ENCODE data around the gene CKS1B. TPM values are rescaled to one million over a fixed set of nuclear protein-coding genes. Genes with fewer than 3 reads are reported as not detected.

CKS1B gene
- total RNA-seq, 1 donor from 2014 or later, result 28.5 TPM

GRCh38 chr1:155005076-155006011 is 30.9 kb downstream of the CKS1B start:
- peak; percentile 86 for DNase-seq
- ATAC-seq, result peak in 1 of 2 donors; percentile 19
- intact Hi-C loops (cut with DNase I), result no loop called here

GRCh38 chr1:155006601-155007101 is 32.2 kb downstream of the CKS1B start:
- Histone ChIP-seq H3K27me3 (ENCODE audit: low read depth) (no peaks in the 10 kb centered on the region), H3K4me3 (peak overlapping the region; percentile 97), H3K9me3 (no peaks in the 10 kb centered on the region), H3K36me3 (no peaks in the 10 kb centered on the region), H3K27ac (peak overlapping the region; percentile 91), H3K4me1 (peaks cover 74% of the 10 kb centered on the region)
- intact Hi-C loops (cut with DNase I), result no loop called here
- no peak for TF ChIP-seq CTCF (IDR thresholded peaks at IDR 0.05)
- DNase-seq (no peak), ATAC-seq (no peak)

More at GRCh38 chr1:155005076-155006011, 30.9 kb downstream of the CKS1B start:
- Histone ChIP-seq H3K4me3 (peak overlapping the region; percentile 97), H3K4me1 (peaks cover 61% of the 10 kb centered on the region), H3K36me3 (no peaks in the 10 kb centered on the region), H3K27ac (peak overlapping the region; percentile 91), H3K9me3 (no peaks in the 10 kb centered on the region), H3K27me3 (ENCODE audit: low read depth) (no peaks in the 10 kb centered on the region)
- no peak for TF ChIP-seq CTCF (IDR thresholded peaks at IDR 0.05)

- intact Hi-C loops (cut with DNase I), result no loop called here
- no peaks in the 10 kb centered on the region for H3K9me3 ChIP-seq
- peaks cover 81% of the 10 kb centered on the region for H3K4me1 ChIP-seq
- H3K36me3 ChIP-seq, result no peaks in the 10 kb centered on the region
- no peaks in the 10 kb centered on the region for H3K27me3 ChIP-seq (ENCODE audit: low read depth)
- peak overlapping the region; percentile 76 for H3K27ac ChIP-seq
- ATAC-seq (no peak), DNase-seq (no peak)
- no peak for TF ChIP-seq CTCF (IDR thresholded peaks at IDR 0.05)
- H3K4me3 ChIP-seq, result peak overlapping the region; percentile 49
Measured at GRCh38 chr1:155007251-155007828, 32.9 kb downstream of the CKS1B start.

DNA sequence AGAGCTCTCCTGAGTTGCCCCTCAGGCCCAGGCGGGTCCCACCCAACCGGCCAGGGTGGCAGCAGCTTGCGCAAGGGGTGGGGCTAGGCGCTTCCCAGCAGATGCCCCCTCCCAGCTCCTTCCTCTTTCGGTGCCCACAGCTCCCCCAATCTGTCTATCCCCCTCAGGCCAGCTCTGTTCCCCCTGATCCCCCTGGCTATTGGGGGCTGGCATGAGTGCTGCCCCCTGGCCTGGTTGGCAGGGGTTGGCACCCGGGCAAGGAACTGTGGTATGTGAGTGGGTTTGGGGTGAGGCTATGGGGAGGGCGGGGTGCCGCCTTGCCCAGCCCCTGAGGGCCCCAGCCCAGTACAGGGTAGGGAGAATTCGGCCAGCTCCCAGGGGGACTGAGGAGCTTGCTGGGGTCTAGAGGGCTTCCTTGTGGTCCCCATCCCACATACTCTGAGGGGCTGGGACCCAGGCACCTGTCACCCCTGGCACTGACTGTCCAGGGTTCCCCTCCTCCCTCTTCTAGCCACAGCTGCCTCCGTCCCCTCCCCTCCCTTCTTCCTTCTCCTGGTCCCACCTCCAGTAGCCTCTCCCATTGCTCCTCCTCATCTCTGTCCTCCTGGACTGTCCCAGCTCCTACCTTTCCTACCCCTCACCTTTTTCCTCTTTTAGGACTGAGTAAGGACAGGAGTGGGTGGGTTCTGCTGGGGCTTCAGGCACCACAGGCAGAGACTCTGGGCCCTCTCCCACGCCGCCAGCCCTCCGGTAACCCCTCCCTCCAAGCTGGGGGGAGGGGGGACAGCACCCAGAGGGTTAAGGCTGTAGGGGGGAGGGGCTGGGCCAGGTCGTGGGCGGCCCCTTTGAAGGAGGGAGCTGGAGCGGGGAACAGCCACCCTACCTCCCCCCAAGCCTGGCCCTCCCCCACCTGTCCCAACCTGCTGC is 33.8 kb downstream of the CKS1B start:
- intact Hi-C loops (cut with DNase I), result no loop called here
- peak overlapping the region; percentile 49 for H3K4me3 ChIP-seq
- H3K27ac ChIP-seq, result peak overlapping the region; percentile 76
- ATAC-seq (peak; percentile 5 to 20), DNase-seq (no peak)
- no peaks in the 10 kb centered on the region for H3K27me3 ChIP-seq (ENCODE audit: low read depth)
- H3K9me3 ChIP-seq, result no peaks in the 10 kb centered on the region
- no peak for TF ChIP-seq CTCF (IDR thresholded peaks at IDR 0.05)
- H3K4me1 ChIP-seq, result peaks cover 91% of the 10 kb centered on the region
- H3K36me3 ChIP-seq, result peaks cover 4% of the 10 kb centered on the region

- Histone ChIP-seq H3K36me3 (peaks cover 9% of the 10 kb centered on the region), H3K9me3 (no peaks in the 10 kb centered on the region), H3K27ac (peak overlapping the region; percentile 76), H3K4me1 (peaks cover 97% of the 10 kb centered on the region), H3K4me3 (peak overlapping the region; percentile 49), H3K27me3 (ENCODE audit: low read depth) (no peaks in the 10 kb centered on the region)
- intact Hi-C loops (cut with DNase I), result no loop called here
- no peak for TF ChIP-seq CTCF (IDR thresholded peaks at IDR 0.05)
- no peak for DNase-seq
- ATAC-seq, result no peak
Measured at GRCh38 chr1:155009221-155009711, 34.8 kb downstream of the CKS1B start.
